Astrocyte (in vitro differentiated cells and primary cell): ENCODE results near the gene THRA.

Experiments
- CTCF ChIP-seq: IDR thresholded peaks from 2 replicates; pipeline ENCODE4 v1.5.1; 2011; ENCODE audit warnings: low read depth, mild to moderate bottlenecking, inconsistent platforms, low read length, moderate library complexity; ENCODE audit not compliant: insufficient read depth
- EZH2 ChIP-seq: IDR thresholded peaks from 2 replicates; pipeline ENCODE4 v1.6.1; 2012; ENCODE audit warnings: mild to moderate bottlenecking, low read length, inconsistent platforms; ENCODE audit not compliant: insufficient read depth

- TF ChIP-seq CTCF = no peak
- no peak for TF ChIP-seq EZH2
Observed at GRCh38 chr17:40019140-40019991, 43.4 kb upstream of the THRA start.
